DND-41 (cell line): ENCODE measurements around the gene PLXNA4.

Source experiments
- CTCF ChIP-seq: IDR thresholded peaks from 2 replicates; pipeline ENCODE4 v1.5.1; 2012; ENCODE audit warnings: borderline replicate concordance, low read length, moderate library complexity, mild to moderate bottlenecking; ENCODE audit not compliant: poor library complexity, severe bottlenecking; ENCODE audit errors: extremely low read depth
- EZH2 ChIP-seq: IDR thresholded peaks from 3 replicates; pipeline ENCODE4 v1.6.1; 2012; ENCODE audit warnings: borderline replicate concordance, low read depth, mild to moderate bottlenecking, moderate library complexity, low read length, inconsistent platforms; ENCODE audit not compliant: severe bottlenecking

GRCh38 chr7:132207782-132208181, 368.5 kb downstream of the PLXNA4 start:
- TF ChIP-seq CTCF (no peak), EZH2 (no peak)
